HL-60/S4 treated with phorbol 12-myristate 13-acetate at 8.2 ng/mL for 4 days and 3 days (cell line): ENCODE results near the gene SPATA31A6.
"Not testable (repeated sequence)": the region's sequence is repeated elsewhere in the genome, so short reads cannot be mapped to it uniquely, and the experiment has no call there.

Source experiments
- in situ Hi-C: fragments of 300-500 bp; cut with MboI; formaldehyde crosslinking; loops from 2 replicates; pipeline ENCODE4 v1.15.0; 2022; ENCODE audit warnings: low sequenced_read_pairs

Gene SPATA31A6

GRCh38 chr9:42183359-42183758 is at the start of gene SPATA31A6:
Gene SPATA31A6 (plus strand): TSS chr9:42183659. CDS start chr9:42183688, 29 bp downstream.
- in situ Hi-C loops, result not testable (repeated sequence)

- in situ Hi-C loops, result not testable (repeated sequence)
These were observed 23.2 kb upstream of the SPATA31A6 start for GRCh38 chr9:42160299-42160698.

DNA sequence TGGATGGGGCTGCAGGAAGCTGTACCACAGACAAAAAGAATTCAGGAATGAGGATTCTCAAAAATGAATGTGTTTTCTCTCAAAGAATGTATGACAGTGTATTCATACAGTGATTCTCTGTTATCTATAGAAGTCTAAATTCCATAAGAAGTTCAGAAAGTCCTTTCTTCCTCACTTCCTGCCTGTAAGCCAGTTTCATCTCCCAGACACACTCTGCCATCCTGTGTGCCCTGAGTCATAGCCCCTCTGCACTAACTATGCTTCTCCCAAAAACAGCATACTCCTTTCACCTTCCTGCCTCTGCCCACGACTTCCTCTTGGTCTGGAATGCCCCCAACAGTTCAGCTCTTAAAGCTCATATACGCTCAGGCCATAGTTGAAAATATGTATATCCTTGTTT is 36.4 kb downstream of the SPATA31A6 start:
- in situ Hi-C loops, result not testable (repeated sequence)

DNA sequence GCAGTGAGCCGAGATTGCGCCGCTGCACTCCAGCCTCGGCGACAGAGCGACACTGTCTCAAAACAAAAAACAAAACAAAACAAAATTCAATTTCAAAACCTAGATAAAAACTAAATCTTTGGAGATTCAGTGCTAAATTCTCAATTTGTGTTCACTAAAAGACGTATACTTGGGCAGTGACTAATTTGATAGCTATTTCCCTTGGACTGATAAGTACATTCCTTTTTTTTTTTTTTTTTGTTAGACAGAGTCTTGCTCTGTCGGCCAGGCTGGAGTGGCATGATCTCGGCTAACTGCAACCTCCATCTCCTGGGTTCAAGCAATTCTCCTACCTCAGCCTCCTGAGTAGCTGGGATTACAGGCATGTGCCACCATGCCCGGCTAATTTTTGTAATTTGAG is 39.8 kb downstream of the SPATA31A6 start:
- in situ Hi-C loops, result not testable (repeated sequence)

- in situ Hi-C loops, result not testable (repeated sequence)
These were observed 49.6 kb downstream of the SPATA31A6 start for GRCh38 chr9:42233031-42233430.

- in situ Hi-C loops, result not testable (repeated sequence)
These were observed 51.2 kb downstream of the SPATA31A6 start for GRCh38 chr9:42234610-42235009.

DNA sequence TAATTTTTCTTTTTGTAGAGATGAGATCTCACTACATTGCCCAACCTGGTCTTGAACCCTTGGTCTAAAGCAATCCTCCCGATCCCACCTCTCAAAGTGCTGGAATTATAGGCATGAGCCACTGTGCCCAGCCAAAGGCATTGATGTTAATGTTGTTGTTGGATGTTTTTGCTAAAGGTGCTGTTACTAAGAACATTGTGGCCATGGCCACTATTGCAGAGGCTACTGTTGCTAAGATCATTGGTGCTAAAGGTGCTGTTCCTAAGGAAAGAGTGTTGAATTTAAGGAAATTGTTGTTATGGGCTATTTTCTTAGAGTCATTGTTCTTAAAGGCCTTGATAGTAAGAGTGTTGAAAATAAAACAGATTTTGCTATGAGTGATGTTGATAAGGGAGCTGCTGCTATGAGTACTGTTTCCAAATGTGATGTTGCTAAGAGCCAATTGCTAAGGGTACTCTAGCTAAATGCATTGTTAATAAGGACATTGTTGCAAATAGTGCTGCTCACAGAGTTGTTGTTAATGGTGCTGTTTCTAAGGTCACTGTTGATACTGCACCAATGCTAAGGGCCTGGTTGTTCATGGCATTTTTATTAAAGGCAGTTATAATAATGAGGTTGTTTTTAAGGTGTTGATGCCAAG is 52.0 kb downstream of the SPATA31A6 start:
- in situ Hi-C loops, result not testable (repeated sequence)

- in situ Hi-C loops, result not testable (repeated sequence)
These were observed 52.6 kb downstream of the SPATA31A6 start for GRCh38 chr9:42236097-42236496.

- in situ Hi-C loops, result not testable (repeated sequence)
These were observed 53.9 kb downstream of the SPATA31A6 start for GRCh38 chr9:42237381-42237780.

DNA sequence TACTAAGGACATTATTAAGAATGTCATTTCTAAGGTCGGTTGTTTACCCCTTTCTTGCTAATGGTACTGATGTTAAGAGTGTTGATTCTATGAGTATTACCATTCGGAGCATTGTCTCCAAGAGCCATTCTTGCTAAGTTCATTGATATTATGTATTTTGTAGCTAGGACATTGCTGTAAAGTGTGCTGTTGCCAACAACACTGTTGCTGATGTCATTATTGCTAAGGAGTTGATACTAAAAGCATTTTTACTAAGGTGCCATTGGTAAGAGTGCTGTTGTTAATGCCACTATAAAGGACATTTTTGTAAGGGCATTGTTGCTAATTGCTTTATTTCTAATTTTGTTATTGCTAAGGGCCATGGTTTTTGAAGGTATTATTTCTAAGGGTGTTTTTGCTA is 55.4 kb downstream of the SPATA31A6 start:
- in situ Hi-C loops, result not testable (repeated sequence)
